Measurements from ENCODE around the gene CUL3. TPM values are rescaled to one million over a fixed set of nuclear protein-coding genes. Genes with fewer than 3 reads are reported as not detected.
A peak's percentile ranks its signal among the peaks of the same experiment; 100 is the strongest.

Gene CUL3
- total RNA-seq, 2 experiments from 2014 or later, result 50.6 to 155 TPM

DNA sequence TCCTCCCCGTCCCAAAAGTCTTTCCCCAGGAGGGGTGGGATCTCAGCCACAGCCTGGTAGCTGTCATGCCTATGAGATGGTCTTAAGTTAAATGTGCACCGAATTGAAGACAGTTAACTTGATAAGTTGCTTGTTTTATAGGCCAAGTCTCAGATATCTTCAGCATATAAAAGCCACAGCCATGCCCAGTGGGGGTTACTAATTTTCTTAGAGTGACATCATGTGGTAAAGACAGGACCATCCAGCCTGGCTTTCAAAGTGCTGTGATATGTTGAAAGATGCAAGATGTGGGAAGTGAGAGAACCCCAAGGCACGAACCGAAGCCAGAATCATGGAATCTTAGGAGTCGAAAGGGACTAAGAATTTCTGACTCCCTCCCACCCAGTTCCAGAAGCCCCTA lies 141.1 kb downstream of the CUL3 start:
- no peak for DNase-seq (ENCODE audit: low spot score)
- Histone ChIP-seq H3K9me3 (ENCODE audit: low read length) (no peaks in the 10 kb centered on the region), H3K4me3 (ENCODE audit: low read depth, low read length, poor library complexity, severe bottlenecking) (no peak overlapping the region), H2AFZ (ENCODE audit: low read length) (no peak overlapping the region), H3K4me1 (ENCODE audit: insufficient read depth, low read length, poor library complexity, severe bottlenecking) (no peaks in the 10 kb centered on the region), H3K79me2 (ENCODE audit: insufficient read depth, low read depth, low read length) (no peaks in the 10 kb centered on the region), H3K4me2 (ENCODE audit: low read length) (no peak overlapping the region), H3K36me3 (ENCODE audit: insufficient read depth, low read length) (no peaks in the 10 kb centered on the region), H4K20me1 (ENCODE audit: insufficient read depth, low read length) (no peaks in the 10 kb centered on the region), H3K9me2 (ENCODE audit: insufficient read depth, low read length) (no peaks in the 10 kb centered on the region), H3K27ac (ENCODE audit: low read depth, low read length, poor library complexity, severe bottlenecking) (no peak overlapping the region)
- no TSS peak for BruUV-seq (replicated peaks)
- intact Hi-C loops (cut with micrococcal nuclease; ENCODE audit: unreplicated experiment), result no loop called here
- POLR2A ChIA-PET, result no interaction called here
- no peak for TF ChIP-seq EZH2phosphoT487 (IDR thresholded peaks at IDR 0.05; ENCODE audit: borderline replicate concordance, low read depth, low read length)
- TF ChIP-seq, protein P1, sequence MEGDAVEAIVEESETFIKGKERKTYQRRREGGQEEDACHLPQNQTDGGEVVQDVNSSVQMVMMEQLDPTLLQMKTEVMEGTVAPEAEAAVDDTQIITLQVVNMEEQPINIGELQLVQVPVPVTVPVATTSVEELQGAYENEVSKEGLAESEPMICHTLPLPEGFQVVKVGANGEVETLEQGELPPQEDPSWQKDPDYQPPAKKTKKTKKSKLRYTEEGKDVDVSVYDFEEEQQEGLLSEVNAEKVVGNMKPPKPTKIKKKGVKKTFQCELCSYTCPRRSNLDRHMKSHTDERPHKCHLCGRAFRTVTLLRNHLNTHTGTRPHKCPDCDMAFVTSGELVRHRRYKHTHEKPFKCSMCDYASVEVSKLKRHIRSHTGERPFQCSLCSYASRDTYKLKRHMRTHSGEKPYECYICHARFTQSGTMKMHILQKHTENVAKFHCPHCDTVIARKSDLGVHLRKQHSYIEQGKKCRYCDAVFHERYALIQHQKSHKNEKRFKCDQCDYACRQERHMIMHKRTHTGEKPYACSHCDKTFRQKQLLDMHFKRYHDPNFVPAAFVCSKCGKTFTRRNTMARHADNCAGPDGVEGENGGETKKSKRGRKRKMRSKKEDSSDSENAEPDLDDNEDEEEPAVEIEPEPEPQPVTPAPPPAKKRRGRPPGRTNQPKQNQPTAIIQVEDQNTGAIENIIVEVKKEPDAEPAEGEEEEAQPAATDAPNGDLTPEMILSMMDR (conservative IDR thresholded peaks at IDR 0.05; ENCODE audit: low read length), result no peak
- CTCF ChIA-PET (ENCODE audit: unreplicated experiment), result no interaction called here

DNA sequence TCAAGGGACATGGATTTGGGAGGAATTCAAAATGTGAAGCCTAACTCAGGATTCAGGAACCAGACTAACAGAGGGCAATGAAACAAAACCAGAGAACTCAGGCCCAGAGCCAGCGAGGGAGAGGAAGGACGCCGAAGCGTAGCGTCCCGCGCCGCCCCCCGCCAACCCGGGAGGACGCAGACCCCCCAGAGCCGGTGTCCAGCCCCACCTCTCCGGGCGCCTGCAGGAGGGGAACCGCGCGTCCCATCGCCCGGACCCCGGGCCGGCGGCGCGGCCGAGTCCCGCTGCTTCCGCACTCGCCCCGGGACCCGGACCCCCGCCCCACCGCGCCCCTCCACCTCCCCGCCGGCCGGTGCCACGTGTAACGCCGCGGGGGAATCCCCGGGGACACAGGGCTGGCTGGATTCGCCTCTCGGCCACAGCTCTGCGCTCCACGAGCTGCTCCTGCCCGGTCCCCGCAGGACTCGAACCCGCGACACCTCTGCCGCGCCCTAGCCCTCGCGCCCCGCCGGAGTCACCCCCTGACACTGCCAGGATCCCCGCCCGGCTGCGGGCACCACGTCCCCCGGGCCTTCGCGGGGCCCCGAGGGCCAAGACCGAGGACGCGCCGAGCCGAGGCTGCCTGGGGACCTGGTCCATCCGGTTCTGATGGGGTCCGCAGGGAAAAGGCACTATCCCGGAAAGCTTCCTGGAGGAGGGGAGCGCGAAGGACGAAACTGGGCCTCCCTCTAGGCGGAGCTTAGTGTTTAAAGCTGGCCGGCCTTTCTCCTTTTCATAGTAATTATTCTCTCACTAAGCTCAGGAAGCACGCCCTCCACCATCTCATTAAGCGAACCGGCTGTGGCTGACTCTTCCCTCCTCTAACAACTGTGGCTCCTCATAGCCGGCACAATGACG lies 142.8 kb downstream of the CUL3 start:
- peak overlapping the region; percentile 10; the same call in 1 of the 2 replicates for H3K4me2 ChIP-seq (ENCODE audit: low read length)
- intact Hi-C loops (cut with micrococcal nuclease; ENCODE audit: unreplicated experiment), result no loop called here
- no peaks in the 10 kb centered on the region for H3K4me1 ChIP-seq (ENCODE audit: insufficient read depth, low read length, poor library complexity, severe bottlenecking)
- no peaks in the 10 kb centered on the region for H3K36me3 ChIP-seq (ENCODE audit: insufficient read depth, low read length)
- ChIA-PET POLR2A (interaction anchor here (0.5 to 1.5 kb wide), 4 partner anchors 12 to 644 kb away, joined by 3 to 5 read pairs (median 4); no protein-coding TSS in a partner anchor), CTCF (ENCODE audit: unreplicated experiment) (no interaction called here)
- H3K4me3 ChIP-seq (ENCODE audit: low read depth, low read length, poor library complexity, severe bottlenecking), result no peak overlapping the region
- BruUV-seq (replicated peaks), result no TSS peak
- DNase-seq (ENCODE audit: low spot score), result no peak
- H3K9me3 ChIP-seq (ENCODE audit: low read length), result no peaks in the 10 kb centered on the region
- TF ChIP-seq EZH2phosphoT487 (IDR thresholded peaks at IDR 0.05; ENCODE audit: borderline replicate concordance, low read depth, low read length), result no peak
- TF ChIP-seq, protein P1 (conservative IDR thresholded peaks at IDR 0.05; ENCODE audit: low read length), result no peak
- no peaks in the 10 kb centered on the region for H3K79me2 ChIP-seq (ENCODE audit: insufficient read depth, low read depth, low read length)
- H2AFZ ChIP-seq (ENCODE audit: low read length), result no peak overlapping the region
- no peak overlapping the region for H3K27ac ChIP-seq (ENCODE audit: low read depth, low read length, poor library complexity, severe bottlenecking)
- no peaks in the 10 kb centered on the region for H3K9me2 ChIP-seq (ENCODE audit: insufficient read depth, low read length)
- H4K20me1 ChIP-seq (ENCODE audit: insufficient read depth, low read length), result no peaks in the 10 kb centered on the region

DNA sequence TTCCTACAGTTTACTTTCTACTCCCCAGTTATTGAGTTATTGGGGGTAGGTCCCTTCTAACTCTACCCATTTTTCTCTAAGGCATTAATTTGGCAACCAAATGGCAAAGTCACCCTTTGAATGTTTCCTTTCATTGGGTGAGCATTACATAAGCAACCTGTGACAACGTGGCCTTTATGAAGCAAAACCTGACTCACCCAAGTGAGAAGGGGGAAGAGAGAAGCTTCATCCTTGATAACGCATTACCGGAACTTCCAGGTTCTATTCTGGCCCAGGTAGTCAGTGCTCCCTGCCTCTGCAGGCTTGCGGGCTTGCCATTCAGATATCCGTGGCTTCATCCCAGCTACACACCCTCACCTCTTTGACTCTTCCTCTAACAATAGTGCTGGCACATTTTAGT lies 144.2 kb downstream of the CUL3 start:
- Histone ChIP-seq H3K9me2 (ENCODE audit: insufficient read depth, low read length) (no peaks in the 10 kb centered on the region), H3K36me3 (ENCODE audit: insufficient read depth, low read length) (no peaks in the 10 kb centered on the region), H3K4me3 (ENCODE audit: low read depth, low read length, poor library complexity, severe bottlenecking) (no peak overlapping the region), H3K9me3 (ENCODE audit: low read length) (no peaks in the 10 kb centered on the region), H3K27ac (ENCODE audit: low read depth, low read length, poor library complexity, severe bottlenecking) (no peak overlapping the region), H3K4me2 (ENCODE audit: low read length) (no peak overlapping the region), H4K20me1 (ENCODE audit: insufficient read depth, low read length) (no peaks in the 10 kb centered on the region), H3K79me2 (ENCODE audit: insufficient read depth, low read depth, low read length) (no peaks in the 10 kb centered on the region), H2AFZ (ENCODE audit: low read length) (no peak overlapping the region), H3K4me1 (ENCODE audit: insufficient read depth, low read length, poor library complexity, severe bottlenecking) (no peaks in the 10 kb centered on the region)
- intact Hi-C loops (cut with micrococcal nuclease; ENCODE audit: unreplicated experiment), result no loop called here
- no peak for DNase-seq (ENCODE audit: low spot score)
- BruUV-seq (replicated peaks), result no TSS peak
- CTCF ChIA-PET (ENCODE audit: unreplicated experiment), result interaction anchor here (1.1 kb wide), 1 partner anchor 88 kb away, joined by 3 read pairs; no protein-coding TSS in a partner anchor
- no peak for TF ChIP-seq EZH2phosphoT487 (IDR thresholded peaks at IDR 0.05; ENCODE audit: borderline replicate concordance, low read depth, low read length)
- TF ChIP-seq, protein P1 (conservative IDR thresholded peaks at IDR 0.05; ENCODE audit: low read length), result no peak
- POLR2A ChIA-PET, result interaction anchor here (1.0 to 2.1 kb wide), 3 partner anchors 11 to 66 kb away, joined by 5 to 7 read pairs (median 6); no protein-coding TSS in a partner anchor
